GM10847 (cell line): ENCODE measurements around the gene PORCN.

Source experiments
- POLR2A ChIP-seq: IDR thresholded peaks from 2 replicates; pipeline ENCODE4 v1.6.1; 2011; ENCODE audit not compliant: insufficient read length; ENCODE audit errors: extremely low read depth

Gene PORCN

DNA sequence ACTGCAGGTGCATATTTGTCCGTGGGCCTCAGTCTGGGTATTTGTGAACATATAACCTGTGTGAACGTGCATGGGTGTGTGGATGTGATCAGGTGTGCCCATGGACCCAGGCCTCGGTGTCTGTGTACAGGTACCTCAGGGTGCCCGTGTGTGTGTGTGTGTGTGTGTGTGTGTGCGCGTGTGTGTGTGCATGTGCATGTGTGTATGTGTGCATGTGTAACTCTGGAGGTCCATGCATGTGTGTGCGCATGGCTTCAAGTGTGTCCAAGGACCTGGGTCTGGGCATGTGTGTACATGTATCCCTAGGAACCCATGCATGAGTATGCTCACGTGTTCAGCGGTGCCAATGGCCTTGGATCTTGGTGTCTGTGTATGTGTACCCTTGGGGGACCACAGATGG, 17.0 kb upstream of the PORCN start:
- TF ChIP-seq POLR2A: no peak

DNA sequence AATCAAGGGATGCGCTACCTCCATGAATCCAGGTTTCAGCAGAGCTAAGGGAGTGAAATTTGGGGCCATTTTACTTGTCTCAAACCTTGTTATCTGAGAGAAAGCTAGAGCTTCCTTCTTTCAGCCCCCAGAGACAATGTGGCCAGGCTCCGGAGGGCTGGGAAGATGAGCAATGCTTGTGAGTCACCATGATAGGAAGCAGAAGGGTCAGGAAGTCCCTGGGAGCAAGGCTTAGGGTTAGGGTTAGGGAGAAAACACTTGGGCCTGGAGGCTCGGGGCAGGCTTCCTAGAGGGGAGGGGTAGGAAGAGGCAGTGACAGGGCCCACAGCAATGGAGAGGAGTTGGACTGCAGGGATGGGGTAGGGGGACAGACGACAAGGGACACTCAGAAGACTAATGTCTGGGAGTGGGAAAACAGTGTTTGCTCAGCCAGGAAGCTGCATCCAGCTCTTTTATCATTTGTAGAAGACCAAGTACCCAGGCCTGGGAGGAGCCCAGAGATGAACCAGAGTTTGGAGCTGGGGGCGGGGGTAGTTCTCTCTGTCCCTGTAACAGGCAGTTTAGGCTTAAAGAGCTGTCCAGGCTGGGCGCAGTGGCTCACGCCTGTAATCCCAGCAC, 16.4 kb upstream of the PORCN start:
- no peak for TF ChIP-seq POLR2A

- no peak for TF ChIP-seq POLR2A
These were observed 14.9 kb upstream of the PORCN start for GRCh38 chrX:48493890-48494364.

DNA sequence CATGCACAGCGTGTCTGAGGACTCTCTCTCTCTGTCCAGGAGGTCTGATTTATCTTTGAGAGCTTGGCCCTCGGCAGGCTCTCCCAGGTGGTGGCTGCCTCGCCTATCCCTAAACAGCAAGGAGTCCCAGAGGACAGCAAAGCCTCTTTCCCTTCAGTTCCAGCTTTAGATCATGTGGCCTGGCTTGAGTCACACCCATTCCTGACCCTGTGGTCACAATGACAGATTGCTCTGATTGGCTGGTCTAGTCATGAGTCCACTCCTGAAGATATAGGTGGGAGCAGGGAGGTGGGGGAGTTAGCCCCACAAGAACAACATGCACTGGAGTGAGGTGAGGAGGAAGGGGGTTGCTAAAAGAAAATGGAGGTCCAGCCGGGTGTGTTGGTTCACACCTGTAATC, 12.1 kb upstream of the PORCN start:
- TF ChIP-seq POLR2A: no peak

DNA sequence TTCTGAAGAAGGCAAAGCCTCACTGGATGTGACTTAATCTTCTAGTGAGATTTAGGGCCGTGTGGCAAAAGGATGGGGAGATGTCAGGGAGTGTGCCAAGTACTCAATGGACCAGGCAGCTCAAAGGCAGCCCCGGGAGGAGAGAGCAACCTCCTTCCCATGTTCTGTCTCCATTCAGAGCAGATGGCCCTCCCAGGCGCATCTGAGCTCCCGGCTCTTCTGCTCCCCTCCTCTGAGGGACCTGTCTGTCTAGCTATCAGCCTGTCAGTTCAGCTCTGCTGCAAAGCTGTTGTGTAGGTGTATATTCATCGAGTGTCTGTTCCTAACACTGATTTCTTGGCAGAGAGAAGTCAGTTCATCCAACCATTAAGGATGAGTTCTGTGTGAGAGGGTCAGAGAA, 10.9 kb upstream of the PORCN start:
- TF ChIP-seq POLR2A: no peak

- TF ChIP-seq POLR2A: no peak
These were observed 10.4 kb upstream of the PORCN start for GRCh38 chrX:48498374-48498809.

- TF ChIP-seq POLR2A: no peak
These were observed 4.5 kb upstream of the PORCN start for GRCh38 chrX:48504261-48504660.

GRCh38 chrX:48505481-48505880, 3.3 kb upstream of the PORCN start:
- TF ChIP-seq POLR2A: no peak

DNA sequence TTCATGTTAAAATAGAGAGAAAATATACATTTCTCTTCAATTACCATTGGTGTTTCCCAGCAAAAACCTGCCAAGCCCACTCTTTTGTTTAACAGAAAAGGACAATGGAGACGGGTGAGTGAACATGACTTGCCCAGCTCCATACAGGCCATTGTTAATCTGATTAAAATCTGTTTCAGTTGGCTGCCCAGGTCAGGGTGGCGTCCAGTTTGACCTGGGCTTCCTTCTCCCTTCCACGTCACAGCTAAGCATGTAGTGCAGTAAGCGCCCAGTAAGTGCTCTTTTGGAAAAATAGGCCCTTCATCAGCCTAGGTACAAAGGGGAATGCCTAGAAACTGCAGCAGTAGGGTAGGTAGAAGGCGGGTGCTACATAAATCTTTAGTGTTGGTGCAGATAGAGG, 1.5 kb upstream of the PORCN start:
- no peak for TF ChIP-seq POLR2A

DNA sequence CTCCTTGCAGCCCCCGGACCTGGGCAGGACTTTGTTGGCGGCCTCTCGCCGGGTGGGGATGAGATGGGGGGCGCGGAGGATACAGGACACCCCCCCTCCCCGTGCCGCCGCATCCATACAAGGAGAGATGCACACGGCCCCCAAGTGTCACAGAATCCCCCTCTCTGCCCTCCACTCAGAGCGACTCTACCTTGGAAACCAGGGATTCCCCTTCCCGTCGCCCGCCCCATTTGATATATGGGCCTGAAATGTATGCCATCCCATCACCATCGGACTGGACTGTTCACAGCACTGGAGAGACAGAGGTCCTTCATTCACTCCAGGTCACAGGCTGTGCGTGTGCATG, 426 bp downstream of the PORCN start:
- no peak for TF ChIP-seq POLR2A

- TF ChIP-seq POLR2A: no peak
These were observed 827 bp downstream of the PORCN start for GRCh38 chrX:48509619-48510018.

DNA sequence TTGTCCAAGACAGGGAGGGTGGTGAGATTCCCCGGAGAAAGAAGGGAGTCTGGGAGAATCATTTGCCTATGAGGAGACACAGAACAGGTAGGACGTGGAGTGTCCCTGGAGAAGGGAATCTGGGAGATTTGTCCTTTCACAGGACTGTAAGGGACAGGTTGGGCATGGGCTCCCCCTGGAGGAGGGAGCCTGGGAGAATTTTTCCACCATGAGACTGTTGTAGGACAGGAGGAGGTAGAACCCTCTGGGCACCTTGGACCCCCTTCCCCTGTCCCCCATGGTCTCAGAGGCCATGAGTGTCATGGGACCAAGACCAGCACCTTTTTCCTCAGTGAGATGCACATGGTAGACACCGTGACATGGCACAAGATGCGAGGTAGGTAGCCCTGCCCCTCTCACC, 2.8 kb downstream of the PORCN start:
- no peak for TF ChIP-seq POLR2A

GRCh38 chrX:48512371-48512935, 3.7 kb downstream of the PORCN start:
- TF ChIP-seq POLR2A: no peak

DNA sequence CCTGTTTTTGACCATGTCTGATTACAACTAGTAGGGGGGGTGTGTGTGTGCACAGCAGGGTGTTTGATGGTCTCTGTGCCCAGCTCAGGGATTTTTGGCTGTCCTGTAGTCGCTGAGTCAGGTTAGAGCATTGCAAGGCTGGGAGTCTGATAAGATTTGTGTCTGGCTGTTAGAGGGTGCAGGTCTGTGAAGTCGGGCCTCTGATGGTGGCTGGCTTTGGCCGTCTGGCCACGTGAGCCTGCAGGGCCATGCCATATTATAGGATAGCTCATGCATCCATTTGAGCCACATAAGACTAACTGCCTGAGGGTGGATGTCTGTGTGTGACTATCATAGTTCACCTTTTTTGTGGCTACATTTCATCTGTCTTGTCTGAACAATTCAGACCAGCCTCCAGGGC, 4.9 kb downstream of the PORCN start:
- TF ChIP-seq POLR2A: no peak

DNA sequence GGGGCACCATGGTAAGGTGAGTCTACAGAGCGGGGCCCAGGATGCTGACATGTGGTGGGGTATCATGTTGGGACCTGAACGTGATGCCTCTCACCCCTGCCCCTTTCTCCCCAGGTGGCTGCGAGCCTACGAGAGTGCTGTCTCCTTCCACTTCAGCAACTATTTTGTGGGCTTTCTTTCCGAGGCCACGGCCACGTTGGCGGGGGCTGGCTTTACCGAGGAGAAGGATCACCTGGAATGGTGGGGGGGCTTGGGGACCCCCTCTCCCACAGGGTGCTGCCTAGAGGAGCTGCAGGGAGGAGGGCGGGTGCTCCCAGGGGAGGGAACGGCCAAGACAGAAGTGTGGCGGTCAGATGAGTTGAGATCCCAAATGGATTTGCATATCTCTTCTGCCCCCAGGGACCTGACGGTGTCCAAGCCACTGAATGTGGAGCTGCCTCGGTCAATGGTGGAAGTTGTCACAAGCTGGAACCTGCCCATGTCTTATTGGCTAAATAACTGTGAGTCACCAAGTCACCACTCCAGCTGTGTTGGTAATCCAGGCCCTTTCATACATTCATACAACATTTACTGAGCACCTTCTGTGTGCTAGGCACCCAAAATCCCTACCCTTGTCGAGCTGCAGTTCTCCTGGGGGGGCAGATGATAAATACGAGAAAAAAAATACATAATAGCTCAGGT, 5.5 kb downstream of the PORCN start:
- TF ChIP-seq POLR2A: no peak

- no peak for TF ChIP-seq POLR2A
These were observed 6.2 kb downstream of the PORCN start for GRCh38 chrX:48514868-48515460.

GRCh38 chrX:48515842-48516241, 7.0 kb downstream of the PORCN start:
- no peak for TF ChIP-seq POLR2A

- no peak for TF ChIP-seq POLR2A
These were observed 7.5 kb downstream of the PORCN start for GRCh38 chrX:48516285-48516684.
